Neural cell (in vitro differentiated cells): ENCODE measurements around the gene SORD. TPM values are rescaled to one million over a fixed set of nuclear protein-coding genes. Genes with fewer than 3 reads are reported as not detected.

Source experiments
- H2AFZ ChIP-seq: fragments of 200-600, 300-800 bp; sonication (generic), shearing (Covaris generic); 2 replicates; pipeline ENCODE4 v1.6.0; 2014; ENCODE audit warnings: low read depth, mild to moderate bottlenecking, antibody characterized with exemption, low read length, moderate library complexity
- H3F3A ChIP-seq: fragments of 200-600 bp; shearing (Covaris generic); 2 replicates; pipeline ENCODE4 v1.6.1; 2016; ENCODE audit warnings: mild to moderate bottlenecking, moderate library complexity, mixed read lengths, antibody characterized with exemption, low read length; ENCODE audit not compliant: insufficient read depth, poor library complexity, severe bottlenecking
- H3K27ac ChIP-seq: fragments of 200-600, 300-800 bp; sonication (generic), shearing (Covaris generic); 2 replicates; pipeline ENCODE4 v1.5.1; 2014; ENCODE audit warnings: mild to moderate bottlenecking, low read length, moderate library complexity
- H3K27me3 ChIP-seq: fragments of 300-800, 200-600 bp; sonication (generic), shearing (Covaris generic); 2 replicates; pipeline ENCODE4 v1.6.0; 2014; ENCODE audit warnings: mild to moderate bottlenecking, low read depth, low read length, moderate library complexity; ENCODE audit not compliant: insufficient read depth
- H3K36me3 ChIP-seq: fragments of 300-800, 200-600 bp; sonication (generic), shearing (Covaris generic); 2 replicates; pipeline ENCODE4 v1.5.1; 2014; ENCODE audit warnings: mild to moderate bottlenecking, antibody characterized with exemption, low read length, moderate library complexity; ENCODE audit not compliant: insufficient read depth
- H3K4me2 ChIP-seq: fragments of 300-800, 200-600 bp; sonication (generic), shearing (Covaris generic); 2 replicates; pipeline ENCODE4 v1.6.0; 2014; ENCODE audit warnings: mild to moderate bottlenecking, low read length
- H3K4me3 ChIP-seq: fragments of 300-800, 200-600 bp; sonication (generic), shearing (Covaris generic); 2 replicates; pipeline ENCODE4 v1.5.1; 2014; ENCODE audit warnings: mild to moderate bottlenecking, low read length, moderate library complexity
- H3K79me2 ChIP-seq: fragments of 200-600 bp; shearing (Covaris generic); replicated peaks from 2 replicates; pipeline ENCODE4 v1.6.0; 2014; ENCODE audit warnings: mild to moderate bottlenecking, low read length, moderate library complexity; ENCODE audit not compliant: insufficient read depth
- H3K9ac ChIP-seq: fragments of 300-800, 200-600 bp; sonication (generic), shearing (Covaris generic); 2 replicates; pipeline ENCODE4 v1.6.1; 2016; ENCODE audit warnings: mild to moderate bottlenecking, low read length, mixed read lengths
- H3K9me2 ChIP-seq: fragments of 200-600 bp; shearing (Covaris generic); 2 replicates; pipeline ENCODE4 v1.6.1; 2016; ENCODE audit warnings: mild to moderate bottlenecking, low read length, mixed read lengths; ENCODE audit not compliant: insufficient read depth
- H3K9me3 ChIP-seq: fragments of 200-600, 300-800 bp; sonication (generic), shearing (Covaris generic); 2 replicates; pipeline ENCODE4 v1.6.1; 2016; ENCODE audit warnings: mild to moderate bottlenecking, mixed run types, low read length, moderate library complexity, mixed read lengths
- H4K20me1 ChIP-seq: fragments of 200-600 bp; shearing (Covaris generic); 2 replicates; pipeline ENCODE4 v1.6.1; 2016; ENCODE audit warnings: mild to moderate bottlenecking, mixed run types; ENCODE audit not compliant: insufficient read depth
- EP300 ChIP-seq: fragments of 450-650 bp; conservative IDR thresholded peaks from 2 replicates; pipeline ENCODE4 v1.6.1; 2014; ENCODE audit warnings: antibody characterized with exemption, mild to moderate bottlenecking, moderate library complexity; ENCODE audit not compliant: poor library complexity, severe bottlenecking
- EZH2 ChIP-seq: fragments of 200-600, 300-800 bp; shearing (Covaris generic), sonication (generic); IDR thresholded peaks from 2 replicates; pipeline ENCODE4 v1.6.1; 2014; ENCODE audit warnings: antibody characterized with exemption, low read length, borderline replicate concordance, mild to moderate bottlenecking; ENCODE audit not compliant: insufficient read depth, poor library complexity, severe bottlenecking
- MXI1 ChIP-seq: fragments of 450-650 bp; conservative IDR thresholded peaks from 2 replicates; pipeline ENCODE4 v1.6.1; 2014; ENCODE audit warnings: antibody characterized with exemption, mild to moderate bottlenecking; ENCODE audit not compliant: poor library complexity, severe bottlenecking
- POLR2AphosphoS5 ChIP-seq: IDR thresholded peaks from 2 replicates; pipeline ENCODE4 v1.6.1; 2012
- RAD21 ChIP-seq: fragments of 450-650 bp; conservative IDR thresholded peaks from 2 replicates; pipeline ENCODE4 v1.6.1; 2014; ENCODE audit warnings: antibody characterized with exemption, mild to moderate bottlenecking, moderate library complexity
- REST ChIP-seq: IDR thresholded peaks from 2 replicates; pipeline ENCODE4 v1.6.1; 2012; ENCODE audit warnings: borderline replicate concordance
- SMC3 ChIP-seq: fragments of 450-650 bp; conservative IDR thresholded peaks from 2 replicates; pipeline ENCODE4 v1.6.1; 2014; ENCODE audit warnings: antibody characterized with exemption, mild to moderate bottlenecking, moderate library complexity; ENCODE audit not compliant: poor library complexity
- TAF1 ChIP-seq: IDR thresholded peaks from 2 replicates; pipeline ENCODE4 v1.6.1; 2012; ENCODE audit warnings: low read depth
- polyA plus RNA-seq: library from polyadenylated mRNA; depleted of rRNA; stranded (reverse); fragments of >200 nt; gene quantifications from 2 replicates; pipeline ENCODE4 v1.2.3, GENCODE V29; 2014
- TF ChIP-seq, protein P1 (sequence below): fragments of 450-650 bp; IDR thresholded peaks from 2 replicates; pipeline ENCODE4 v1.5.1; 2014; ENCODE audit warnings: antibody characterized with exemption, mild to moderate bottlenecking, moderate library complexity; ENCODE audit not compliant: poor library complexity, severe bottlenecking

Gene SORD
- polyA plus RNA-seq, 1 donor from 2014 or later, result 17.7 TPM

DNA sequence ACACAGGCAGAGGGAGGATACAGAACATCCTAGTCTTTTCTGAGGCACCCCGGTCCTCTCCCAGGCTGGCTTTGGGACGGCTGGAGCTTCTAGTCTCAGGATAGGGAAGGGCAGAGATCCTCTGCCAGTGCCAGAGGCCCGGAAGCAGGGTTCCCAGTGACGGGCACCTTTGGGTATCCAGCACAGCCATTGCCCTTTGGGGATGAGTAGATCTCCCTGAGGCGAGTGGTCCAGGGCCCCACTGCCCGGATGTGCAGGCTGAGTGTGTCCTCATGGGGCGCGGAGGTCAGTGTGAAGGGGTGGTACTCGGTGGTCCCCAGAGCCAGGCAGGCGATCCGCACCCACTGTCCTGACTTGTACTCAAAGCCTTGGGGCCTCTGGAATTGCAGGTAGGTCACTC is 72.7 kb downstream of the SORD start:
- no peak overlapping the region for H3K9ac ChIP-seq
- no peak overlapping the region for H3K4me2 ChIP-seq
- no peaks in the 10 kb centered on the region for H3K9me2 ChIP-seq
- H4K20me1 ChIP-seq, result no peaks in the 10 kb centered on the region
- H3K36me3 ChIP-seq, result no peaks in the 10 kb centered on the region
- H3F3A ChIP-seq, result no peaks in the 10 kb centered on the region
- H3K4me3 ChIP-seq, result no peak overlapping the region
- no peaks in the 10 kb centered on the region for H3K79me2 ChIP-seq
- no peak overlapping the region for H3K27ac ChIP-seq
- H3K27me3 ChIP-seq, result no peaks in the 10 kb centered on the region
- no peaks in the 10 kb centered on the region for H3K9me3 ChIP-seq
- TF ChIP-seq SMC3 (no peak), EP300 (no peak), POLR2AphosphoS5 (no peak), REST (no peak), MXI1 (no peak), EZH2 (no peak), TAF1 (no peak), RAD21 (no peak)
- TF ChIP-seq, protein P1, sequence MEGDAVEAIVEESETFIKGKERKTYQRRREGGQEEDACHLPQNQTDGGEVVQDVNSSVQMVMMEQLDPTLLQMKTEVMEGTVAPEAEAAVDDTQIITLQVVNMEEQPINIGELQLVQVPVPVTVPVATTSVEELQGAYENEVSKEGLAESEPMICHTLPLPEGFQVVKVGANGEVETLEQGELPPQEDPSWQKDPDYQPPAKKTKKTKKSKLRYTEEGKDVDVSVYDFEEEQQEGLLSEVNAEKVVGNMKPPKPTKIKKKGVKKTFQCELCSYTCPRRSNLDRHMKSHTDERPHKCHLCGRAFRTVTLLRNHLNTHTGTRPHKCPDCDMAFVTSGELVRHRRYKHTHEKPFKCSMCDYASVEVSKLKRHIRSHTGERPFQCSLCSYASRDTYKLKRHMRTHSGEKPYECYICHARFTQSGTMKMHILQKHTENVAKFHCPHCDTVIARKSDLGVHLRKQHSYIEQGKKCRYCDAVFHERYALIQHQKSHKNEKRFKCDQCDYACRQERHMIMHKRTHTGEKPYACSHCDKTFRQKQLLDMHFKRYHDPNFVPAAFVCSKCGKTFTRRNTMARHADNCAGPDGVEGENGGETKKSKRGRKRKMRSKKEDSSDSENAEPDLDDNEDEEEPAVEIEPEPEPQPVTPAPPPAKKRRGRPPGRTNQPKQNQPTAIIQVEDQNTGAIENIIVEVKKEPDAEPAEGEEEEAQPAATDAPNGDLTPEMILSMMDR, result no peak
- H2AFZ ChIP-seq, result no peak overlapping the region

- no peak overlapping the region for H3K4me2 ChIP-seq
- no peak overlapping the region for H3K27ac ChIP-seq
- TF ChIP-seq SMC3 (no peak), MXI1 (no peak), POLR2AphosphoS5 (no peak), EP300 (no peak), TAF1 (no peak), RAD21 (no peak), EZH2 (no peak), REST (no peak)
- TF ChIP-seq, protein P1, result no peak
- no peaks in the 10 kb centered on the region for H3K9me3 ChIP-seq
- no peaks in the 10 kb centered on the region for H3K9me2 ChIP-seq
- H3K36me3 ChIP-seq, result no peaks in the 10 kb centered on the region
- H3F3A ChIP-seq, result no peaks in the 10 kb centered on the region
- no peak overlapping the region for H3K4me3 ChIP-seq
- no peaks in the 10 kb centered on the region for H3K27me3 ChIP-seq
- no peaks in the 10 kb centered on the region for H4K20me1 ChIP-seq
- H3K79me2 ChIP-seq, result no peaks in the 10 kb centered on the region
- no peak overlapping the region for H3K9ac ChIP-seq
- no peak overlapping the region for H2AFZ ChIP-seq
Observed at GRCh38 chr15:45097466-45097865, 74.5 kb downstream of the SORD start.
